Fibroblast of peridontal ligament (primary cell): ENCODE data around the gene PNLIPRP1.

Experiments
- DNase-seq: peaks from one replicate; pipeline ENCODE4 v3.0.0-alpha.2; 2010; ENCODE audit errors: extremely low read depth

The PNLIPRP1 gene

GRCh38 chr10:116599991-116600390 lies 9.2 kb downstream of the PNLIPRP1 start:
- no peak for DNase-seq

DNA sequence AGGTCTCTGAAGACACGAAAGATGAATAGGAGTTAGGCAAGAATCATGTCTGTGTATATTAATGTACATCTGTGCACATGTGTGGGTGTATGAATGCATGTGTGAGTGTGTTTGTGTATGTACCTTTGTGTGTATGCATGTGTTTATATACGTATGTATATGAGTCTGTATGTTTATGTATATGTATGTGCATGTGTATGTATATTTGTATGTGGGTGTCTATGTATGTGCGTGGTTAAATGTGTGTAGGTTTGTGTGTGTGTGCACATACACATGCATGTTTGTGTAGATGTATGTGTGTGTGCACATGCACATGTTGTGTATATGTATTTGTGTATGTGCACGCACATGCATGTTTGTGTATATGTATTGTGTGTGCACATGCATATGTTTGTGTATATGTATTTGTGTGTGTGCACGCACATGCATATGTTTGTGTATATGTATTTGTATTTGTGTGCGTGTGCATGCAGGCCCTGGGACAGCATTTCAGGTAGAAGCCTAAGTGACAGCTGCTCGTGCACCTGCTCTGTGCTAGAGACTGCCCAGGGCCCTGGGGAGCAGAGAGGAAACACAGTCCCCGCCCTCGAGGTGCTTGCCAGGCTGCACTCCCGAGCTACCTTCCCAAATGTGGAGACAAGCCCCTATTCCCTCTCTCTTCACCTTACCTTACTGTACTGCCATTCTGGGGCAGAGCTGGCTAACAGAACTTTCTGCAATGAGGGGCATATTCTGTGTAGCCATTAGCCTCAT lies 12.1 kb downstream of the PNLIPRP1 start:
- no peak for DNase-seq

DNA sequence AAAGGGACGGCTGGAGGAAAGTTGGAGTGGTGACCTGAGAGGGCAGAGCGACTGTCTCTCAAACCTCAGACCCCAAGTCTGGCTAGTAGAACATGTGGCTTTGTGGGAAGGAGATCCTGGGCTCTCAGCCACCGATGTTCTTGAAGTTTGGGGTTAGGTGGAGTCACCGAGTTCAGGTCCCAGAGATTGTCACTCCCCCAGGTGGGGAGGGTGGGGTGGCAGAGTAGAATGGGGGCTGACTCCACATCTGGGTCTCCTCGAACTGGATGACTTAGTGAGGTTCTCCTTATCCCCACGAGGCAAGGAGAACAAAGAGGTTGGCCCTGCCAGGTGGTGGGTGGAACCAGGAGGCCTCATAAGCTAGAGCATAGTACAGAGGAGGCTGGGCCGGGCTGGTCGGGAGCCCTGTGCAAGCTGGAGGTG lies 15.3 kb downstream of the PNLIPRP1 start:
- no peak for DNase-seq

DNA sequence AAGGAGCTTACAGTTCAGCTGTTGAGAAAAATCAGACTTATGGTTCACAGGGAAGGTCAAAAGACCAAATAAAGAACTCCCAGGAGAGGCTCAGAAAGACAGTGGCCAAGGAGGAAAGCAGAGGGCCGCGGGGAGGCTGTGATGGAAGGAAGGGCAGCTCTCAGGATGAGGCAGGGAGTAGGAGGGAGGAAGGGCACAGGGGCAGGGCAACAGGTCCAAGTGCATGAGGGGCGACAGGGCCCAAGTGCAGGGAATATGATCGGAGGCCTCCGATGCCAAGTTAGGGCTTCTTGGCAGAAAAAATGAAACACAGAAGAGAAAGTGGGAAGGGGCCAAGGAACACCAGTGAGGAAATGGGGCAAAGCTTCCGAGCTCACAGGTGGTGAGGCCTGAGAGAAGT lies 16.6 kb downstream of the PNLIPRP1 start:
- DNase-seq, result no peak

- no peak for DNase-seq
Observed at GRCh38 chr10:116608686-116609594, 18.2 kb downstream of the PNLIPRP1 start.

DNA sequence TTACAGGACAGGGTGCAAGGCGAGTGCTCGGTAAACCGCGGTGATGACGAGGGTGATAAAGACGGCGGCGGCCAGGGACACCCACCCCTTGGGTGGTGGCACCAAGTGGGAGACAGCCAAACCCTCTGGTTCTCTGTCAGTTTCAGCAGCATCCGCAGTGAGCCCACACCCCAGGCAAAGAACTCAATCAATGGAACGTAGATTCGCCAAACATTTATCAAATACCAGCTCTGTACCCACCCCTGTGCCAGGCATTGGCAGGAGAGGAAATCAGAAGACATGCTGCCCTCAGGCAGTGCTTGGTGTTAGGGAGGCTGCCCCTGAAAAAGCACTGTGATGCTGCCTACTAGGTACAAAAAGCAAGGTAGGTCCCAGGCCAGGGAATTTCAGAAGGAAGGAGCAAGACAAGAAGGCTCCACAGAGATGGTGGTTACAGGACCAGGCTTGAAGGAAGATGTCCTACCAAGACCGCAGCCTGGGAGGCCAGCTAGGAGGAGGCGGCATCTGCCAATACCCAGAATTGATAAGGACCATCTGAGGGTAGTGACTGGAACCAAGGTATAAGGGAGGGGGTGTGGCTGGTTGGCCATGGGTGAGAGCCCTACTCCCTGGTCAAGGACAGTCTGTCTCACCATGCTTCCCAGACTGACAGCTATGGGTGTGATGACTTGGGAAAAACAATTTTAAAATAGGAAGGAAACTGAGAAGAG lies 19.8 kb downstream of the PNLIPRP1 start:
- no peak for DNase-seq

DNA sequence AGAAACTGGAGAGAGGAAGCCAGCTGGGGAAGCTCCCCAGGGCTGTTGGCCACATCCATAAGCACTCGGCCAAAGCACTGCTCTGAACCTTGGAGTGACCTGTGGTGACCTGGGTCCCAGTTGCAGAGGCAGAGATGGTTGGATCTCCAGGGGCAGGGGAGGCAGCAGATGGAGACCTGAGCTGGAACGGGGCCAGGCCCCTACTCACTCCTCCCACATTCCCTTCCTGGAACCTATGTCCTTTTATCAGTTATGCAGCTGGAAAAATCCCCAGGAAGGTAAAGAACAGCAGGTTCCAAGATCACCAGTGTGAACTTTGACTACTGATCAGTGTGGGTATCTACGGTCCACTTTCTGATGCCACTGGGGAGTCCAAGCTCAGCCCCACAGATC lies 20.4 kb downstream of the PNLIPRP1 start:
- no peak for DNase-seq

GRCh38 chr10:116612107-116612769 lies 21.5 kb downstream of the PNLIPRP1 start:
- no peak for DNase-seq

- no peak for DNase-seq
Observed at GRCh38 chr10:116613471-116613870, 22.7 kb downstream of the PNLIPRP1 start.

DNA sequence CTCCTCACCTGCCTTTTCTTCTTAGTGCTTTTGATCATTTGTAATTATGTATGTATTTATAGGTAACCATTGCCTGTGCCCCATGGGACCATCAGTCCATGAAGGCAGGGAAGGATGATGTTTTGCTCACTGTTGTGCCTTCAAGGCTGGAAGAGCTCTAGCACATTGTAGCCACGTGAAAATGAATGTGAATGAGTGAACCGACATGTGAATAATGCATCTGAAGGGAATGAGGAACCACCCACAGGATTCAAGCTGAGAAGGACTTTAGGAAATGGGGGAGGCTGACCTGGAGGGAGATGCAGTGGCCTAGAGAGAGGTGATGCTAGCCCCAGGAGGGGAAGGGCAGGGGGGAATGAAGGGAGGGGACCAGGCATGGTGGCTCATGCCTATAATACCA lies 24.0 kb downstream of the PNLIPRP1 start:
- DNase-seq, result no peak

GRCh38 chr10:116615199-116615776 lies 24.5 kb downstream of the PNLIPRP1 start:
- no peak for DNase-seq

GRCh38 chr10:116620423-116621400 lies 30.0 kb downstream of the PNLIPRP1 start, which contains the start of gene PNLIPRP2:
Gene PNLIPRP2 (plus strand): TSS chr10:116620953.
- no peak for DNase-seq

- no peak for DNase-seq
Observed at GRCh38 chr10:116621476-116621875, 30.7 kb downstream of the PNLIPRP1 start.

- no peak for DNase-seq
Observed at GRCh38 chr10:116621934-116622655, 31.3 kb downstream of the PNLIPRP1 start.

- DNase-seq, result no peak
Observed at GRCh38 chr10:116625845-116626244, 35.1 kb downstream of the PNLIPRP1 start.

DNA sequence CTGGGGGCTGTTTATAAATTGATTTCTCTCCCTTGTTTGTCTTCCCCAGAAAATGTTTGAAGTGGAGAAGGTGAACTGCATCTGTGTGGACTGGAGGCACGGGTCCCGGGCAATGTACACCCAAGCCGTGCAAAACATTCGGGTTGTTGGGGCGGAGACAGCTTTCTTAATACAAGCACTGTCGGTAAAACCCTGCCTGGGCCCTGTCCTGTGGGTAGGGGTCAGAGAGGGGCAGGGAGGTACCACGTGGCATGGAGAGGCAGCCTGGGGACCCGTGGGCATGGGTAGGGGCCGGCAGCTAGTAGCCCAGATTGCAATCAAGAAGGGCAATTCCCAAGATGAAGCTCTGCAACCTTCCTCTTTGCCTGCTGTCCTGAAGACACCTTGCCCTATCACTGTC lies 36.1 kb downstream of the PNLIPRP1 start:
- DNase-seq, result no peak

DNA sequence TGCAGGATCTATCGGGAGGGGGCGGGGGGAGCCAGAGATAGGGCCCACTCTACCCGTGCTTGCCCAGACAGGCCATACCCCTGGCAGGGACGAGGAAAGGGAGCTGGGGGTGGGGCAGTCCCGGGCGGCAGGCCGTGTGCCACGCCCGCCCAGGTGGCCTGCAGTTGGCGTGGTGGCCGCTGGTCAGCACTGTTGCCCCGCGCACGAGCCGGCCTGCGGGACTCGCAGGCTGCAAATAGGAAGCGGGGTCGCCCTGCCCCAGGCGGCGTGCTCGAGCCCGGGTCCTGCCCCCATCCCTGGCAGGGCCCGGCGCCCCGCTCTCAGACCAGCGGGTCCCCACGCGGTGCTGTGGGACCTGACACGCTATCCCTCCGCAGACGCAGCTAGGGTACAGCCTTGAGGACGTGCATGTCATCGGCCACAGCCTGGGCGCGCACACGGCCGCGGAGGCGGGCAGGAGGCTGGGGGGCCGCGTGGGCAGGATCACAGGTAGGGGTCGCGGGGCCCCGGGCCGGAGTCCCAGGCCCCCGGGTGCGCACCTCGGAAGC lies 36.7 kb downstream of the PNLIPRP1 start:
- DNase-seq, result no peak

- DNase-seq, result no peak
Observed at GRCh38 chr10:116629340-116629739, 38.6 kb downstream of the PNLIPRP1 start.

DNA sequence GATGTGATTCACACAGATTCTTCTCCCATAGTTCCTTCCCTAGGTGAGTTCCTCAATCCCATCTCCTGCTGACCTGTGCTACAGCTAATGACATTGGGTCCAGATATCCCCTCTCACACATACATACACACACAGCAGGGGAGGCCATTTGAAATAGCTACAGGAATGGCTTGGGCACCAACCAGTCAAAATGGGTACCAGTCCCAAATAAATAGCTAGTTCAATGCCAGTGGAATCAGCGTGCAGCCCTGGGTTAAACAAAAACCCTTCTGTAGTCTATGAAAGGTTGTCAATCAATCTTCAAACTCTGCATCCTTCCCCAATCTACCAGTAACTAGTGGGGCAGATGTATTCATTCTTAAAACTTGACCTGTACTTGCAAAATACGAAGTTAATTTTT lies 39.3 kb downstream of the PNLIPRP1 start:
- DNase-seq, result no peak
